Thymus (tissue), 14 donors: ENCODE results near the gene SPOCD1. TPM values are rescaled to one million over a fixed set of nuclear protein-coding genes. Genes with fewer than 3 reads are reported as not detected.

ENCODE experiments used
- DNase-seq, 9 donors: peaks; one replicate each; pipeline ENCODE4 v3.0.0-alpha.2; 2013; ENCODE audit warnings: low spot score in 9 of 9, low read depth in 6 of 9, missing footprints in 1 of 9
- H3K27ac ChIP-seq, 2 donors: one replicate each; pipeline ENCODE4 v1.5.1; 2013; ENCODE audit warnings: control low read depth in 1 of 2, low read depth in 1 of 2, low read length in 1 of 2, mild to moderate bottlenecking in 1 of 2, moderate library complexity in 1 of 2
- H3K27me3 ChIP-seq, 2 donors: one replicate each; pipeline ENCODE4 v1.5.1; 2013; ENCODE audit warnings: low read length in 1 of 2; ENCODE audit not compliant: control insufficient read depth in 2 of 2, insufficient read depth in 1 of 2
- H3K36me3 ChIP-seq, 2 donors: one replicate each; pipeline ENCODE4 v1.5.1; 2013; ENCODE audit warnings: low read length in 1 of 2, mild to moderate bottlenecking in 1 of 2, moderate library complexity in 1 of 2; ENCODE audit not compliant: control insufficient read depth in 2 of 2, insufficient read depth in 2 of 2
- H3K4me1 ChIP-seq, 2 donors: one replicate each; pipeline ENCODE4 v1.5.1; 2013; ENCODE audit warnings: low read length in 2 of 2; ENCODE audit not compliant: control insufficient read depth in 2 of 2, insufficient read depth in 2 of 2
- H3K4me3 ChIP-seq, 2 donors: one replicate each; pipeline ENCODE4 v1.5.1; 2013; ENCODE audit warnings: low read length in 2 of 2, control low read depth in 1 of 2, mild to moderate bottlenecking in 1 of 2
- H3K9me3 ChIP-seq, 2 donors: one replicate each; pipeline ENCODE4 v1.5.1; 2013; ENCODE audit warnings: low read length in 1 of 2, mild to moderate bottlenecking in 1 of 2; ENCODE audit not compliant: control insufficient read depth in 2 of 2, insufficient read depth in 1 of 2
- WGBS: extraction: QIAGEN DNeasy Blood & Tissue Kit; methylation state at CpG from one replicate; pipeline ENCODE4 v1.1.7; 2013; 5-methylcytosine and 5-hydroxymethylcytosine counted together
- long read RNA-seq, 10 donors: transcript quantifications; one replicate each; lab custom pipeline, GENCODE V29; 2026
- polyA plus RNA-seq: library from polyadenylated mRNA; stranded (reverse); fragments of 200-250 nt; gene quantifications from one replicate; pipeline ENCODE4 v1.2.3, GENCODE V29; 2013
- total RNA-seq: library from RNA; stranded (reverse); fragments of 120-200 nt; gene quantifications from one replicate; pipeline ENCODE4 v1.2.4, GENCODE V29; 2013
- donor health status: healthy.

Gene SPOCD1
- total RNA-seq, result 2.5 TPM
- 0.41 TPM for polyA plus RNA-seq
- long read RNA-seq, donor 1, result 0 reads
- long read RNA-seq, donor 2, partial matches to known transcripts, result 0 of 1 reads
- long read RNA-seq, donor 2, other reads (novel, unspliced or antisense), result 0 of 1 reads
- long read RNA-seq, donor 3, partial matches to known transcripts, result 18 of 18 reads
- long read RNA-seq, donor 3, other reads (novel, unspliced or antisense), result 0 of 18 reads
- long read RNA-seq, donor 4, partial matches to known transcripts, result 0 of 2 reads
- long read RNA-seq, donor 4, other reads (novel, unspliced or antisense), result 0 of 2 reads
- long read RNA-seq, donor 5, partial matches to known transcripts, result 0 of 1 reads
- long read RNA-seq, donor 5, other reads (novel, unspliced or antisense), result 0 of 1 reads
- long read RNA-seq, donor 6, partial matches to known transcripts, result 0 of 1 reads
- long read RNA-seq, donor 6, other reads (novel, unspliced or antisense), result 0 of 1 reads
- long read RNA-seq, donor 7, result 0 reads
- long read RNA-seq, donor 8, result 0 reads
- long read RNA-seq, donor 9, partial matches to known transcripts, result 0 of 1 reads
- long read RNA-seq, donor 9, other reads (novel, unspliced or antisense), result 0 of 1 reads
- long read RNA-seq, donor 10, result 0 reads

DNA sequence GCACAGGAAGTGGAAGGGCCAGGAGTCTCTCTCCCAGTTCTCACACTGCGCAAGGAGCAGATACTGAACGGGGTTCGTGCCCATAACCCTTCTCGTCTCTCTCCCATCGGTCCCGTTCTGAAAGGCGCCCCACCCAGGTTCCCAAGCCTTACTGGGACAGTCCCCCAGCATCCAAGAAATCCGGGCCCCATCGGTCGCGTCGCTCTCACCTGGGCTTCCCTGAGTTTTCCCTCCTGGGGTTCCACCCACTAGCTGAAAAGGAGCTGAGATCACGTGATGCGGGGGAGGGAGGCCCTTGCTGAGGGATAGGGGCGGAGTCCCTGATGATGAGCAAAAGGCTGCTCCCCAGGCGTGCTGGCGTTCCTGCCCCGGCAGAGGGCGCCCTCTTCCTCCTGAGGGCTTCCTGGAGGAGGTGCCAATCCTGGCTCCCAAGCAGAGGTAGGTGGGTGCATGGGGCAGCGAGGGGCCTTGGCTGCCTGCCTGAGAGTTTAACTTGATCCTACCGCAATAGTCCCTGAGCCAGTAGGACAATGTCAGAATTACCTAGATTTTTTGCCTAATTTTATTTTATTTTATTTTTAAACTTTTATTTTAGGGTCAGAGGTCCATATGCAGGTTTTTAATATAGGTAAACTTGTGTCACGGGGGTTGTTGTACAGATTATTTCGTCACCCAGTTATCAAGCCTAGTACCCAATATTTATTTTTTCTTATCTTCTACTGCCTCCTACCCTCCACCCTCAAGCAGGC, at the start of gene SPOCD1:
Gene SPOCD1, minus strand, starts transcription at position 271 of the 749 bp plus-strand sequence. CDS start 689 bp downstream, outside the sequence.
- WGBS, result 80% methylated on average over 23 of the region's 23 CpGs
- peak within 1 kb of the TSS in 1 of 2 donors; percentile 77 for H3K27ac ChIP-seq
- peak within 1 kb of the TSS in 1 of 2 donors; percentile 52 for H3K4me3 ChIP-seq
- H3K27me3 ChIP-seq, result no peaks in the 10 kb centered on the region
- peaks cover 15 to 38% of the 10 kb centered on the region in 2 donors for H3K4me1 ChIP-seq
- no peaks in the 10 kb centered on the region for H3K36me3 ChIP-seq
- DNase-seq, result peak; percentile 69 to 93 (median 85)
- no peaks in the 10 kb centered on the region for H3K9me3 ChIP-seq

DNA sequence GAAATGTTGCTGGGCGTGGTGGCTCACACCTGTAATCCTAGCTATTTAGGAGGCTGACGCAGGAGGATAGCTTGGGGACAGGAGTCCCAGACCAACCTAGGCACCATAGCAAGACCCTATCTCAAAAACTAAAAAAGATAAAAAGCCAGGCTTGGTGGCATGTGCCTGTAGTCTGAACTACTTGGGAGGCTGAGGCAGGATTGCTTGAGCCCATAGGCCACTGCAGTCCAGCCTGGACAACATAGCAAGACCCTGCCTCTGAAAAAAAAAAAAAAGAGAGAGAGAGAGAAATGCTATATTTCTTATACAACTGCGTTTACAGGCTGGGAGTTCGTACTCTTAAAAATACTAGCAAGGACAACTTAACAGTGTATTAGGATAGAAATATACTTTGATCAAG, 46.2 kb upstream of the SPOCD1 start:
- no peaks in the 10 kb centered on the region for H3K9me3 ChIP-seq

DNA sequence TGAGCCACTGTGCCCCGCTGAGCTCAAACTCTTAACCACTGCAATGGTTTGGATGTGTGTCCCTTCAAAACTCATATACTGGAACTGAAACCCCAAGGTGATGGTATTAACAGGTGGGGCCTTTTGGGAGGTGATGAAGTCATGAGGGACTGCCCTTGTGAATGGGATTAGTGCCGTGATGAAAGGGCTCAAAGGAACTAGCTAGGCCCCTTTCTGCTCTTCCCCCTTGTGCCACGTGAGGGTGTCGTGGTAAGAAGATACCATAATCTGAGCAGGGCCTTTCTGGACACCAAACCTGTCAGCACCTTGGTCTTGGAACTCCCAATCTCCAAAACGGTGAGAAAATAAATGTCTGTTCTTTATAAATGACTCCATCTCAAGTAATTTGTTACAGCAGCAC, 45.5 kb upstream of the SPOCD1 start:
- WGBS, result 93% methylated on average over 5 of the region's 5 CpGs
- DNase-seq, result no peak
- Histone ChIP-seq H3K36me3 (no peaks in the 10 kb centered on the region), H3K27me3 (no peaks in the 10 kb centered on the region), H3K27ac (no peak overlapping the region), H3K9me3 (no peaks in the 10 kb centered on the region), H3K4me3 (no peak overlapping the region), H3K4me1 (peaks cover 6 to 25% of the 10 kb centered on the region in 2 donors)

More for the DNA sequence above, 46.2 kb upstream of the SPOCD1 start:
- WGBS, result over 99% methylated on average over 4 of the region's 4 CpGs
- H3K36me3 ChIP-seq, result no peaks in the 10 kb centered on the region
- no peaks in the 10 kb centered on the region for H3K27me3 ChIP-seq
- no peak overlapping the region for H3K27ac ChIP-seq
- no peak for DNase-seq
- no peak overlapping the region for H3K4me3 ChIP-seq
- peaks cover 10 to 25% of the 10 kb centered on the region in 2 donors for H3K4me1 ChIP-seq

DNA sequence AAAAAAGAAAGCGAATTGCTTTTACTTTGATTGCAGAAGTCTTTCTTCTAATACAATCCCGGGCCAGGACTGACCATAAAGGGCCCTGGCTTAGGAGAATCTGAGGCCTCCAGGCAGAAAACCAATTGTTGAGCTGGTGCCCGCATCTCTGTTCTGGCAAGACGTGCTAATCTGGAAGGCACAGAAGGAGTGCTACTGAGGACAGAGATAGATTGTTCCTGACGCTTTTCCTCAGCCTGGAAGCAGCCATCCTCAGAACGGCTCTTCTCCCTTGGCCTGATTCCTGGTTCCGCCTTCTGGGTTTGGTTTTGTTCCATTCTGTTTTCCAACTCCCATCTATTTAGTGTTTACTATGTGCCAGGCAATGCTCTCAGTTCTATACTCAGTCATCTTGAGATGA, 44.8 kb upstream of the SPOCD1 start:
- H3K27ac ChIP-seq, result no peak overlapping the region
- no peaks in the 10 kb centered on the region for H3K36me3 ChIP-seq
- H3K9me3 ChIP-seq, result no peaks in the 10 kb centered on the region
- WGBS, result 98% methylated on average over 7 of the region's 7 CpGs
- no peak overlapping the region for H3K4me3 ChIP-seq
- DNase-seq, result no peak
- peaks cover 6 to 26% of the 10 kb centered on the region in 2 donors for H3K4me1 ChIP-seq
- H3K27me3 ChIP-seq, result no peaks in the 10 kb centered on the region

DNA sequence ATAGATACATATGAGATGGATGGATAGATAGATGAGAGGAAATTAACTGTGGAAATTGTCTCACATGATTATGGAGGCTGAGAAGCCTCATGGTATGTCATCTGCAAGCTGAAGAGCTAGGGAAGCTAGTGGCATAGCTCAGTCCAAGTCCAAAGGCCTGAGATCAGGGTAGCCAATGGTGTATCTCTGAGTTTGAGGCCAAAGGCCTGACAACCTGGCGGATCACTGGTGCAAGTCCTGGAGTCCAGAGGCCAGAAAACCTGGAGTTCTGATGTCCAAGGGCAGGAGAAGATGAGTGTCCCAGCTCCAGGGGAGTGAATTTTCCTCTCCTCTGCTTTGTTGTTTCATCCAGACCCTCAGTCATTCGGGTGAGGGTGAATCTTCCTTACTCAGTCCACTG, 43.9 kb upstream of the SPOCD1 start:
- Histone ChIP-seq H3K27me3 (no peaks in the 10 kb centered on the region), H3K9me3 (no peaks in the 10 kb centered on the region), H3K4me3 (no peak overlapping the region), H3K36me3 (no peaks in the 10 kb centered on the region), H3K27ac (no peak overlapping the region), H3K4me1 (peaks cover 8 to 32% of the 10 kb centered on the region in 2 donors)
- DNase-seq, result no peak
- 99% methylated on average over 2 of the region's 2 CpGs for WGBS

DNA sequence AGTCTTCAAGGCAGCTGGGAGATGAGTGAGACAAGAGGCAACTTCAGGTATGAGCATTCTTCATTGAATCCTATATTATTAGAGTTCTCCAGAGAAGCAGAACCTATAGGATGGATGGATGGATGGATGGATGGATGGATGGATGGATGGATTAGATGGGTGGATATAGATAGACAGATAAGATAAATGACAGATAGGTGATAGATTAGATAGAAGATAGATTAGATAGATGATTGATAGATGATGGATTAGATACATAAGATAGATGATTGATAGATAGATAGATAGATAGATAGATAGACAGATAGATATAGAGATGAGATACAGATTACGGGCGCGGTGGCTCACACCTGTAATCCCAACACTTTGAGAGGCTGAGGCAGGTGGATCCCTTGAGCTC, 43.2 kb upstream of the SPOCD1 start:
- 100% methylated on average over 3 of the region's 3 CpGs for WGBS
- Histone ChIP-seq H3K4me3 (no peak overlapping the region), H3K36me3 (no peaks in the 10 kb centered on the region), H3K4me1 (peaks cover 8 to 32% of the 10 kb centered on the region in 2 donors), H3K27me3 (no peaks in the 10 kb centered on the region), H3K9me3 (no peaks in the 10 kb centered on the region), H3K27ac (no peak overlapping the region)
- DNase-seq, result no peak

DNA sequence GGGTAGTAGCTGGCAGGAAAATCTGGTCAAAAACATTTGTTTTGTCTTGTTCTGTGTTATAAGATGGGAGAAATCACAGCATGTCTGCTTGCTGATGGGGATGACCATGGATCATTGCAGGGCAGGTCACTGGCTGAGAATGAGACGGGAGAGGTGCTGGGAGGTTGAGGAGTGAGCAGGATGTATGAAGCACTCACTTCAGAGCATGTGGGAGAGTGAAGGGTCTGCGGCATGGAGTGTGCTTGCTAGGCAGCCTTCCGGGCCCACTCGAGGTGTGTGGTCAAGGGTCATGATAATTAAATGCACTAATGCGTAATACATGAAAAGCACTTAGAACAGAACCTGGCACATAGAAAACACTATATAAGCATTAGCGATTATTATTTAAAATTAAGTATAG, 42.0 kb upstream of the SPOCD1 start:
- DNase-seq, result no peak
- Histone ChIP-seq H3K4me3 (no peak overlapping the region), H3K36me3 (no peaks in the 10 kb centered on the region), H3K9me3 (no peaks in the 10 kb centered on the region), H3K27me3 (no peaks in the 10 kb centered on the region), H3K27ac (no peak overlapping the region), H3K4me1 (peaks cover 10 to 39% of the 10 kb centered on the region in 2 donors)
- WGBS, result 90% methylated on average over 6 of the region's 6 CpGs

DNA sequence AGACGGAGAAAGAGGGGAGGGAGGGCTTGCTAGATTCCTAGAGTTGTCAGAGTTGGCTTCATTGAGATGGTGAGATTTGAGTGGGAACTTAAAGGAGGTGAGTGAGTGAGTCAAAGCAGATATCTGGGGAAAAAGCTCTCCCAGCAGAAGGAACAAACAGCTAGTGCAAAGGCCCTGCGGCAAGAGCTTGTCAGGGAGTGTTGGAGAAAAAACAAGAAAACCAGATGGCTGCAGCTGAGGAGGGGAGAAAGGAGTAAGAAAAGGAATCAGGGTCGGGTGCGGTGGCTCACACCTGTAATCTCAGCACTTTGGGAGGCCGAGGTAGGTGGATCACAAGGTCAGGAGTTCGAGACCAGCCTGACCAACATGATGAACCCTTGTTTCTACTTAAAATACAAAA, 40.3 kb upstream of the SPOCD1 start:
- Histone ChIP-seq H3K4me1 (peaks cover 10 to 41% of the 10 kb centered on the region in 2 donors), H3K36me3 (no peaks in the 10 kb centered on the region), H3K27me3 (no peaks in the 10 kb centered on the region), H3K9me3 (no peaks in the 10 kb centered on the region), H3K4me3 (no peak overlapping the region), H3K27ac (no peak overlapping the region)
- 96% methylated on average over 6 of the region's 6 CpGs for WGBS
- DNase-seq, result no peak
